ENCODE measurements around the gene SMURF2.
"Not testable (repeated sequence)": the region's sequence is repeated elsewhere in the genome, so short reads cannot be mapped to it uniquely, and the experiment has no call there.

SMURF2 gene

DNA sequence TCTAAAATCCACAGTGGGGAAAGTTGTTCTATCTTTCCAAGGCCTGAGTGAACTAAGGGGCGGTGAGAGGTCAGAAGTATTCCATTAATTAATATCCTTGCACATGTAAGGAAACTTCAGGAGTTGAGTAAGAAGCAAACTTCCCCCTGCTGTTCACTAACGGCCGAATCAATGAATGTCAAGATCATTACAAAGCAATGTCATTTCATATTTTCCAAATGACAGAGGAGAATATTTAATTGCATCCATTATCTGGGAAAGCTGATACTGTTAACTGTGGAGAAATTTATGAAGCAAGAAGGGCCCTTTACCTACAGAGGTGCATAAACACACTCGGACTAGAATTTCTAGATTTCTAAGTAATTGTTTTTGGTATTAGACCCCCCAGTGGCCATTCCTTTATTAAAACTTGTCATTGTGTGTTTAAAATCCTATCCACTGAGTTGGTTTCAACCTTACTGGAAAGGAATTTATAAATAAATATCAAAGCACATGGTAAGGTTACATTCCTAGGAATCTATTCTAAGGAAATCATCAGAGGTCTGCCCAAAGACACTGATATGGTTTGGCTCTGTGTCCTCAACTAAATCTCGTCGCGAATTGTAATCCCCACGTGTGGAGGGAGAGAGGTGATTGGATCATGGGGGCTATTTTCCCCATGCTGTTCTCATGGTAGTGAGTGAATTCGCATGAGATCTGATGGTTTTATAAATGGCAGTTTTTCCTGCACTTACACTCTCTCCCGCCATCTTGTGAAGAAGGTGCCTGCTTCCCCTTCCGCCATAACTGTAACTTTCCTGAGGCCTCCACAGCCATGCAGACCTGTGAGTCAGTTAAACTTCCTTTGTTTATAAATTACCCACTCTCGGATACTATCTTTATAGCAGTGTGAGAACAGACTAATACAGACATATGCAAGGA, 20.4 kb upstream of the SMURF2 start:
- no peaks in the 10 kb centered on the region for H3K36me3 Mint-ChIP-seq (ENCODE audit: low read depth)
- H3K27me3 Mint-ChIP-seq (ENCODE audit: low read depth) = no peaks in the 10 kb centered on the region
- H3K27ac Mint-ChIP-seq = no peak overlapping the region
- H3K4me3 Mint-ChIP-seq = no peak overlapping the region
- peaks cover 4% of the 10 kb centered on the region for H3K4me1 Mint-ChIP-seq (ENCODE audit: low read depth)
- no peaks in the 10 kb centered on the region for H3K9me3 Mint-ChIP-seq

DNA sequence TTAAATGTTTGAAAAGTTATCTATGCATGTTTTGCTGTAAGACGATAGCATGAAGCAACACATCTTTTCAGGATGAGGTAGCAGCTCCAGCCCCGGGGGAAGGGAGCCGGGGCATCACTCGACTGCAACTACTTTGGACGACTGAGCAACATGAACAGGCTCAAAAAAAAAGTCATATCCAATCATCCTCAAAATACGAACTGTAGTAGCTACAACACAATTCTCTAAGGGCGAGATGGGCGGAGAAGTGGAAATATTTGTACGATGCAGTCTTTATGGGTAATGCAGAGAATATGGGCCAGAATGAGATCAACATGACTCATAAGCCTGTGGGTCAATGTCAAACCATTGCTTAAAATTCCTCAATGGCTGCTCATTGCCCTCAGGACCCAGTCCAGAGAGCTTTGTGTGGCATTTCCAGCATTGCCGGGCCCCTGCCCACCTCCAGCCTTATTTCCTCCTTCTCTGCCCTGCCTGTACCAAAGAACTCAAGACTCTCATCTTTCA, 17.7 kb upstream of the SMURF2 start:
- Mint-ChIP-seq H3K9me3 (no peaks in the 10 kb centered on the region), H3K27me3 (ENCODE audit: low read depth) (no peaks in the 10 kb centered on the region), H3K4me3 (no peak overlapping the region), H3K4me1 (ENCODE audit: low read depth) (peaks cover 4% of the 10 kb centered on the region), H3K36me3 (ENCODE audit: low read depth) (no peaks in the 10 kb centered on the region), H3K27ac (no peak overlapping the region)

DNA sequence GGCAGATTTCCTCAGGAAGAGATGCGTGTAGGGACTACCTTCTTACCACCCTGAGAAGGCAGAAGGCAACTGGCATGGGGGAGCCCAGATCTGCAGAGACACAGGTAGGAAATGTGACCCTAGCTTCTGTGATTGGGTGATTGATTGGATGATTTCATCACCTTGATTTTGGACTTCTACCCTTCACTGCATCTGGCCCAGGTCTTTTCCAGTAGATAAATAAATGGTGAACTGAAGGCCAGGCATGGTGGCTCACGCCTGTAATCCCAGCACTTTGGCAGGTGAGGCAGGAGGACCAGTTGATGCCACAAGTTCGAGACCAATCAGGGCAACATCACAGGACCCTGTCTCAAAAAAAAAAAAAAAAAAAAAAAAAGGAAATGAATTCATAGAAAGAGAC, 14.7 kb upstream of the SMURF2 start:
- H3K4me3 Mint-ChIP-seq = no peak overlapping the region
- no peaks in the 10 kb centered on the region for H3K4me1 Mint-ChIP-seq (ENCODE audit: low read depth)
- H3K27ac Mint-ChIP-seq = no peak overlapping the region
- no peaks in the 10 kb centered on the region for H3K27me3 Mint-ChIP-seq (ENCODE audit: low read depth)
- H3K9me3 Mint-ChIP-seq = no peaks in the 10 kb centered on the region
- no peaks in the 10 kb centered on the region for H3K36me3 Mint-ChIP-seq (ENCODE audit: low read depth)

DNA sequence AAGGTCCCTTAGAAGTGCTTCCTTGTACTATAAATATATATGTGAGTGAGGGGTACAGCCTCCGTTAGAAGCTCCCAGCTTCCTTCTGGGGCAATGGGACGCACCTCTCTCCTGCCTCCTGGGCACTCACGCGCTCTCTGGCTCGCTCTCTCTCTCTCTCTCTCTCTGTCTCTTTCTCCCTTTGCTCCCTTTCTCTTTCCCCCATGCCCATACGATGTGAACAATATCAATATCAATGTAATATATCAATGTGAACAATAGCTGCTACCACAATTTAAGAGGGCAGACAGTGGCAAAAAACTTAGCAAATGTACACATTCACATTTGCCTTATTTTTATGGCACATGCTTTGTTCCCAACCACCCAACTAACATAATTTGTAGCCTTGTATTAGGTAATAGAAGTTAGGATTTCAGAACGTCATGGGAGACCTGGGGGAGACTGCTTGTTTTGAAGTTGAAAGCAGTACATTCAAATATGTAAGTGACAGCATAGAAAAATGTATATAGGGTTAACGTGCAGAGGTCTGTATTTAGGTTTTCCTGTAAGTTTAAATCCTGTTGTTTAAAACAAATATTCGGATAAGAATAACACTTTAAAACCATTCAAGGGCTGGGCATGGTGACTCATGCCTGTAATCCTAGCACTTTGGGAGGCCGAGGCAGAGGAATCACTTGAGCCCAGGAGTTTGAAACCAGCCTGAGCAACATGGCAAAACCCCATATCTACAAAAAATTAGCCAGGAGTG, 8.9 kb upstream of the SMURF2 start:
- H3K36me3 Mint-ChIP-seq (ENCODE audit: low read depth); H3K27ac Mint-ChIP-seq; H3K27me3 Mint-ChIP-seq (ENCODE audit: low read depth); H3K9me3 Mint-ChIP-seq; H3K4me3 Mint-ChIP-seq; H3K4me1 Mint-ChIP-seq (ENCODE audit: low read depth): not testable (repeated sequence)

DNA sequence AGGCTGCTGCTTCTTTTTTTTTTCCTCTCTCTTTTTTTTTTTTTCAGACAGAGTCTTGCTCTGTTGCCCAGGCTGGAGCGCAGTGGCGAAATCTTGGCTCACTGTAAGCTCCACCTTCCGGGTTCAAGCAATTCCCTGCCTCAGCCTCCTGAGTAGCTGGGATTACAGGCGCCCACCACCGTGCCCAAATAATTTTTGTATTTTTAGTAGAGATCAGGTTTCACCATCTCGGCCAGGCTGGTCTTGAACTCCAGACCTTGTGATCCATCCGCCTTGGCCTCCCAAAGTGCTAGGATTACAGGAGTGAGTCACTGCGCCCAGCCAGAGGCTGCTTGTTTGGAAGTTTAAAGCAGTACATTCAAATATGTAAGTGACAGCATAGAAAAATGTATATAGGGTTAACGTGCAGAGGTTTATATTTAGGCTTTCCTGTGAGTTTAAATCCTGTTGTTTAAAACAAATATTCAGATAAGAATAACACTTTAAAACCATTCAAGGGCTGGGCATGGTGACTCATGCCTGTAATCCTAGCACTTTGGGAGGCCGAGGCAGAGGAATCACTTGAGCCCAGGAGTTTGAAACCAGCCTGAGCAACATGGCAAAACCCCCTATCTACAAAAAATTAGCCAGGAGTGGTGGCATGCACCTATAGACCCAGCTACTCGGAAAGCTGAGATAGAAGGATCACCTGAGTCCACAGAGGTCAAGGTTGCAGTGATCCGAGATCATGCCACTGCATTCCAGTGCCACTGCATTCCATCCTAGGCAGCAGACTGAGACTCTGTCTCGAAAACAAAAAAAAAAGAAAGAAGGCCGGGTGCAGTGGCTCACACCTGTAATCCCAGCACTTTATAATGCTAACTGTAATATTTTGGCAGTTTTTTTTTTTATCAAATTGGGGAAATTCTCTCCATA, 6.0 kb upstream of the SMURF2 start:
- not testable (repeated sequence) for H3K36me3 Mint-ChIP-seq (ENCODE audit: low read depth); H3K9me3 Mint-ChIP-seq; H3K4me1 Mint-ChIP-seq (ENCODE audit: low read depth); H3K27ac Mint-ChIP-seq; H3K4me3 Mint-ChIP-seq; H3K27me3 Mint-ChIP-seq (ENCODE audit: low read depth)

DNA sequence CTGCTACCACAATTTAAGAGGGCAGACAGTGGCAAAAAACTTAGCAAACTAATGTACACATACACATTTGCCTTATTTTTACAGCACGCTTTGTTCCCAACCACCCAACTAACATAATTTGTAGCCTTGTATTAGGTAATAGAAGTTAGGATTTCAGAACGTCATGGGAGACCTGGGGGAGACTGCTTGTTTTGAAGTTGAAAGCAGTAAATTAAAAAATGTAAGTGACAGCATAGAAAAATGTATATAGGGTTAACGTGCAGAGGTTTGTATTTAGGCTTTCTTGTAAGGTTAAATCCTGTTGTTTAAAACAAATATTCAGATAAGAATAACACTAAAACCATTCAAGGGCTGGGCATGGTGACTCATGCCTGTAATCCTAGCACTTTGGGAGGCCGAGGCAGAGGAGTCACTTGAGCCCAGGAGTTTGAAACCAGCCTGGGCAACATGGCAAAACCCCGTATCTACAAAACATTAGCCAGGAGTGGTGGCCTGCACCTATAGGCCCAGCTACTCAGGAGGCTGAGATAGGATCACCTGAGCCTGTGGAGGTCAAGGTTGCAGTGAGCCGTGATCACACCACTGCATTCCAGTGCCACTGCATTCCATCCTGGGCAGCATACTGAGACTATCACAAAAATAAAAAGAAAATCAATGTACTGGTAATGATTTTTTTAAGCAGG, 2.3 kb upstream of the SMURF2 start:
- H3K27ac Mint-ChIP-seq; H3K36me3 Mint-ChIP-seq (ENCODE audit: low read depth); H3K4me3 Mint-ChIP-seq; H3K9me3 Mint-ChIP-seq; H3K27me3 Mint-ChIP-seq (ENCODE audit: low read depth): not testable (repeated sequence)
- peaks cover 20% of the 10 kb centered on the region for H3K4me1 Mint-ChIP-seq (ENCODE audit: low read depth)

DNA sequence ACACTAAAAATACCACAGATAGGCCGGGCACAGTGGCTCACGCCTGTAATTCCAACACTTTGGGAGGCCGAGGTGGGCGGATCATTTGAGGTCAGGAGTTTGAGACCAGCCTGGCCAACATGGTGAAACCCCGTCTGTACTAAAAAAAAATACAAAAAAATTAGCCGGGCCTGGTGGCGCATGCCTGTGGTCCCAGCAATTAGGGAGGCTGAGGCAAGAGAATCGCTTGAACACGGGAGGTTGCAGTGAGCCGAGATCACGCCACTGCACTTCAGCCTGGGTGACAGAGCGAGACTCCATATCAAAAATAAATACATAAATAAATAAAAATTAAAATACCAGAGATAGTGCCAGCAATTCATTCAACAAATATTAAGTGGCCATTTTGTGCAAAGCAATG, 1.7 kb upstream of the SMURF2 start:
- not testable (repeated sequence) for H3K27me3 Mint-ChIP-seq (ENCODE audit: low read depth); H3K36me3 Mint-ChIP-seq (ENCODE audit: low read depth); H3K27ac Mint-ChIP-seq; H3K9me3 Mint-ChIP-seq; H3K4me3 Mint-ChIP-seq
- peaks cover 22% of the 10 kb centered on the region for H3K4me1 Mint-ChIP-seq (ENCODE audit: low read depth)

DNA sequence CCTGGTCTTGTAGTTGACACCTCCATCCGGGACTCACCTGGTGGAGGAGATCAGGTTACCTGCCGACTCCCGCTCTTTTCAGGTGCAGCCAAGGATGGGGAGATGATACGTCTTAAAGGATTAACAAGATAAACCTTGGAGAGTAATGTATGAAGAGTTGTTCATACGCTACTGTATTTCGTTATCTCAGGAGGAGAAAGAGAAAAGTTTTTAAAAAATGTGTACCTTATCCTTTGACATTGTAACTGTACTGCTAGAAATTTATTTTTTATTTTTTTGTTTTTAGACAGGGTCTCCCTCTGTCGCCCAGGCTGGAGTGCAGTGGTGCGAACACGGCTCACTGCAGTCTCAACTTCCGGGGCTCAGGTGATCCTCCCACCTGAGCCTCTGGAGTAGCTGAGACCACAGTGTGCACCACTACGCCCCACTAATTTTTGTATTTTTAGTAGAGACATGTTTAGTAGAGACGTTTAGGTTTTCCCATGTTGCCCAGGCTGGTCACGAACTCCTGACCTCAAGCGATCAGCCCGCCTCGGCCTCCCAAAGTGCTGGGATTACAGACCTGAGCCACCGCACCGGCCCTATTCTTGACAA, 764 bp upstream of the SMURF2 start:
- Mint-ChIP-seq H3K4me1 (ENCODE audit: low read depth) (peaks cover 24% of the 10 kb centered on the region), H3K27ac (peak overlapping the region; percentile 36), H3K4me3 (peak overlapping the region; percentile 74), H3K36me3 (ENCODE audit: low read depth) (peaks cover 3% of the 10 kb centered on the region), H3K27me3 (ENCODE audit: low read depth) (peaks cover 4% of the 10 kb centered on the region), H3K9me3 (no peaks in the 10 kb centered on the region)

DNA sequence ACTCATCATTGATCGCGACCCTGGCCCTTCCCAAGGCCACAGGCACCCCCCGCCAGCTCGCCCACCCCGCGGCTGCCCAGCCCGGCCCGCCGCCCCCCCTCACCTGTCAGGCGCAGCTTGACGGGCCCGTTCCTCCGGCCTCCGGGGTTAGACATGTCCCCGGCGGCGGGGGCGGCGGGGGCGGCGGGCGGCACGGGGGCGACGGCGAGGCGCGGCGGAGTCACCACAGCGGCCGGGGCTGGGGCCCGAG, 456 bp downstream of the SMURF2 start:
- Mint-ChIP-seq H3K36me3 (ENCODE audit: low read depth) (peaks cover 7% of the 10 kb centered on the region), H3K4me3 (peak overlapping the region; percentile 97), H3K9me3 (no peaks in the 10 kb centered on the region), H3K4me1 (ENCODE audit: low read depth) (peaks cover 29% of the 10 kb centered on the region), H3K27me3 (ENCODE audit: low read depth) (peaks cover 4% of the 10 kb centered on the region), H3K27ac (peak overlapping the region; percentile 86)

DNA sequence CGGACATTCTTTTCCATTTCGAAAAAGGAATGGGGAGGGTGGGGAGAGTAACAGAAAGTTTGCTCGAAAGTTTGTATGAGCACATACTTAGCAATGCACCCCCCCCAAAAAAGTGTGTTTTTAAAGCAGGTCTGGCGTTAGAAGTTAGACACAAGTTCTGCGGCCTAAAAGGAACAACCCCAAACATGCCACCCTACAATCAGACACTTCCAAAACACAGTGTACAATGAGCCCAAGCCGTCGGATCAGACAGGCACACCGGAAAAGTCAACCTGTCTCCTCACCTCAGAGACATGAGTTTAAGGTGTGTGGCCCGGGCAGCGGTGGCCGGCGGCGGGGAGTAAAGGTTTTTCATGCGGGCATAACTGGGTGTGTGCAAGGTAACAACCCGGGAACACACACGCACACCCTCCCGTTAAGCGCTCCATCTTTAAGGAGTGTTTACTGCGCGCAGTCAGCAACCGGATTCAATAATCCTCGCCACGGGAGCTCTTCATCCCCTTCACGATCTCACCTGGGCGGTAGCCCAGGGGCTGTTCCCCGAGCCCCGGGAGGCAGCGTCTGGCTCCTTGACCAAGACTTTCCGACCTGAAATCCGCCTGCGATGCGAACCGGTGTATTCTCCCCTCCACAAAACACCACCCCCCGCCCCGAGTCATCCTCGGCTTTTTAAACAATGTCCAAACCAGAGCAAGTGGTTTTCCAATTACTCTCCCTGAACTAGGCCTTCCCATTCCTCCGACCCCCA, 955 bp downstream of the SMURF2 start:
- Mint-ChIP-seq H3K4me3 (peak overlapping the region; percentile 97), H3K4me1 (ENCODE audit: low read depth) (peaks cover 30% of the 10 kb centered on the region), H3K27ac (peak overlapping the region; percentile 86)
- not testable (repeated sequence) for H3K27me3 Mint-ChIP-seq (ENCODE audit: low read depth); H3K9me3 Mint-ChIP-seq; H3K36me3 Mint-ChIP-seq (ENCODE audit: low read depth)

DNA sequence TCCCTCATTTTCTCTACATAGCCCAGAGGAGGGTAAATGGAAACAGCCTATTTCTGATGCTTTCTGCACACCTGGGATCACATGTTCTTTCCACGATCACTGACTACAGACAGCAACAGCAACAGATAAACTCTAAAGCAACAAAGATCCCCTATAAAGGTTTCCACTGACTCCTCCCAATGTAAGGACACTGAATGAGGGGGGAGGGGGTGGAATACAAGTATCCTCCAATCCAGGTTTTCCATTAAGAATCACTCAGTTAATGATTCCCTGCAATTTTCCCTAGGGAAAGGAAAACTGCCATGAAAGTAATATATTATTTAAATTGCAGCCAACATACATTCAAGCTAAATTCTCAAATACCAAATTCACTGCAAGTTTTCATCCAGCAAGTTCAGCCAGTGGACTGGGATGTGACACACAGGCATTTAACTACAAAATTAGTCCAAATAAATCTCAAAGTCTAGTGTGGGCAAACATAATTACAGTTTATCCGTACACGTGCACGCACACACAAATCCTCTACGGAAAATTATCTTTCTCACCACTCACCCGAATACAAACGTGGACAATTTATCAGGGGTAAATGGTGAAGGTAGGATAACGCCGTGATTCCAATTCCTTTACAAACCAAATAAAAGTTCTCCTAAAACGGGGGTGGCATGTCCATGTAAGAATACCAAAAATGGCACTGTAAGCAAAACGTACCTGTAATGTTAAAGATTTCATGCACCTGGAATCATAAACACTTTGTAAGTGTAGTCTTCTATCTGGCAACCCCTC, 1.7 kb downstream of the SMURF2 start:
- H3K27ac Mint-ChIP-seq = peak overlapping the region; percentile 86
- H3K4me1 Mint-ChIP-seq (ENCODE audit: low read depth) = peaks cover 30% of the 10 kb centered on the region
- H3K4me3 Mint-ChIP-seq = peak overlapping the region; percentile 97
- H3K27me3 Mint-ChIP-seq (ENCODE audit: low read depth); H3K9me3 Mint-ChIP-seq: not testable (repeated sequence)
- peaks cover 10% of the 10 kb centered on the region for H3K36me3 Mint-ChIP-seq (ENCODE audit: low read depth)

DNA sequence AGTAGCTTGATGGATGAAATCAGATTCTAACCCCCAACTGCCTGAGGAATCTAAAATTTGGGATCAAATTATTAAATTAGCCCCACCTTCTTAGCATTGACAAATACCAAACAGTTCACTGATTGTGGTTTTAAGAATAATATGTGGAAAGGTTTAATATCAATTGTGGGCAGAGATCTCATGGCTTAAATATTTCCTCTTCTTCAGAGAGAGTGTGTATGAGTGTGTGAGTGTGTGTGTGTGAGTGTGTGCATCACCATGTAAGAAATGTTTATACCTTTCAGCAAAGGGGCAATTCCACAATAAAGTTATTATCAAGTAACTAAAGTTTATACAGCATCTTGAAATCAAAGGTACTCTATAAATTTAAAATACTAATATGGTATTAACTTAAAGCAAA, 3.2 kb downstream of the SMURF2 start:
- H3K27ac Mint-ChIP-seq = no peak overlapping the region
- H3K36me3 Mint-ChIP-seq (ENCODE audit: low read depth) = peaks cover 10% of the 10 kb centered on the region
- H3K9me3 Mint-ChIP-seq = peaks cover 5% of the 10 kb centered on the region
- no peak overlapping the region for H3K4me3 Mint-ChIP-seq
- H3K27me3 Mint-ChIP-seq (ENCODE audit: low read depth) = peaks cover 4% of the 10 kb centered on the region
- H3K4me1 Mint-ChIP-seq (ENCODE audit: low read depth) = peaks cover 30% of the 10 kb centered on the region

Data from T-helper 1 cell treated with Interleukin-12 subunit alpha and Interleukin-12 subunit beta and Interleukin-4 antibody, amounts not matched to agents 30 μg/mL and 1 μg/mL, for 36 hours (primary cell).